HFF-Myc (cell line): ENCODE results near the gene TMEM131.

Experiments
- DNase-seq: peaks from one replicate; pipeline ENCODE4 v3.0.0-alpha.2; 2011; ENCODE audit warnings: low read depth; ENCODE audit errors: extremely low read depth
- H3K4me3 ChIP-seq: replicated peaks from 2 replicates; pipeline ENCODE4 v1.5.1; 2011; ENCODE audit warnings: low read depth, mild to moderate bottlenecking, control low read depth, low read length
- TF ChIP-seq, protein P1 (sequence below): IDR thresholded peaks from 2 replicates; pipeline ENCODE4 v1.5.1; 2012; ENCODE audit warnings: mild to moderate bottlenecking, low read depth, low read length, control low read depth; ENCODE audit errors: missing control alignments

Gene TMEM131

GRCh38 chr2:97723156-97724072 is 272.3 kb downstream of the TMEM131 start:
- H3K4me3 ChIP-seq: no peak overlapping the region
- no peak for DNase-seq
- TF ChIP-seq, protein P1, sequence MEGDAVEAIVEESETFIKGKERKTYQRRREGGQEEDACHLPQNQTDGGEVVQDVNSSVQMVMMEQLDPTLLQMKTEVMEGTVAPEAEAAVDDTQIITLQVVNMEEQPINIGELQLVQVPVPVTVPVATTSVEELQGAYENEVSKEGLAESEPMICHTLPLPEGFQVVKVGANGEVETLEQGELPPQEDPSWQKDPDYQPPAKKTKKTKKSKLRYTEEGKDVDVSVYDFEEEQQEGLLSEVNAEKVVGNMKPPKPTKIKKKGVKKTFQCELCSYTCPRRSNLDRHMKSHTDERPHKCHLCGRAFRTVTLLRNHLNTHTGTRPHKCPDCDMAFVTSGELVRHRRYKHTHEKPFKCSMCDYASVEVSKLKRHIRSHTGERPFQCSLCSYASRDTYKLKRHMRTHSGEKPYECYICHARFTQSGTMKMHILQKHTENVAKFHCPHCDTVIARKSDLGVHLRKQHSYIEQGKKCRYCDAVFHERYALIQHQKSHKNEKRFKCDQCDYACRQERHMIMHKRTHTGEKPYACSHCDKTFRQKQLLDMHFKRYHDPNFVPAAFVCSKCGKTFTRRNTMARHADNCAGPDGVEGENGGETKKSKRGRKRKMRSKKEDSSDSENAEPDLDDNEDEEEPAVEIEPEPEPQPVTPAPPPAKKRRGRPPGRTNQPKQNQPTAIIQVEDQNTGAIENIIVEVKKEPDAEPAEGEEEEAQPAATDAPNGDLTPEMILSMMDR: no peak

GRCh38 chr2:97722227-97722626 is 273.5 kb downstream of the TMEM131 start:
- no peak for DNase-seq
- no peak overlapping the region for H3K4me3 ChIP-seq
- TF ChIP-seq, protein P1: no peak

DNA sequence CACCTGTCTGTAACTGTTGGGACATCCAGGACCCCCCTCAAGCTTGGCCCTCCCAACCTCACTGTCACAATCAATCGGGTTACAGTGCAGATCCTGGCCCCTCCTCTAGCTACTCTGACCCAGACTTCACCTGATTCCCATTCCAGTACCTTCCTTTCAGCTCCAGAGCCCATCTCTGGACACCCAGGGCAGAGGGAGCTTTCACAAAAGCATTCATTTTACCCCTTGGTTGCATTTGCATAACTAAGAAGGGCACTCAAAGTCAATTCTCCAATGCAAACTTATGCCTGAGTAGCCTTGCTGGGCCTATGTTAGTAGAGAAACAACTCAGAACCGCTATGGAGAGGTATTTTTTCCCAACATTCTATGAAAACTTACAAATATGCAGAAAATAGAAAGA is 275.0 kb downstream of the TMEM131 start:
- H3K4me3 ChIP-seq: no peak overlapping the region

DNA sequence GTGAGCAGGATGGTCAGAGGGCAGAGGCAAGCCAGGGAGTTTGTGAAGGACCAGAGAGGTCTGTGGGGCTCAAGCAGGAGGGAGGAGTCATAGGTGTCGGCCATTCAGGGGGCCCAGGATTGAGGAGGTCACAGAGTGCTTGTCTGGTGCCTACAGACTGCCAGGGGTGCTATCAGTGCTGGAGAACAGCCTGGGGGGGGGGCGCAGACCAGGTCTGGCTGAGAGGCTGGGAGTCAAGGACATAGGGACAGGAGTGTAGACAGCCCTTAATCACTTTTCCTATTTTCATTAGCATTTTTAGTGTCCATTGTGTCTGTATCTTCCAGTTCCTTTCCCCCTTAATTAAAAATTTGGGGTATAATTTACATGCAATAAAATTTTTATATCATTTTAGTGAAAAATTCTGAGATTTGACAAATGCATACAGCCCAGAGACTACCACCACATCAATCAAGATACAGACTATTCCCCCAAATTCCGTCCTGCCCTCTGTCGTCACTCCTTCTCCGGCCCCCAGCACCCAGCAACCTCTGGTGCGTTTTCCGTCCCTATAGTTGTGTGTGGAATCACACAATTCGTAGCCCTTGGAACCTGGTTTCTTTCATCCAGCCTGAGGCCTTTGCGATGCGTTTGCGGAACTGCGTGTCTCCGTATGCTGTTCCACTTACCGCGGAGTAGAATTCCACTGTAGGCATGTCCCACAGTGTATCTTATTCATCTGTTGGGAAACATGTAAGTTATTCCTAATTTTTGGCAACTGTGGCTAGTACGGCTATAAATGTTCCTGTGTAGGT is 276.2 kb downstream of the TMEM131 start:
- TF ChIP-seq, protein P1: no peak
- no peak for DNase-seq
- H3K4me3 ChIP-seq: no peak overlapping the region

More for the DNA sequence above, 275.0 kb downstream of the TMEM131 start:
- TF ChIP-seq, protein P1: no peak
- no peak for DNase-seq

GRCh38 chr2:97718942-97719341 is 276.8 kb downstream of the TMEM131 start:
- no peak for DNase-seq
- H3K4me3 ChIP-seq: no peak overlapping the region
- TF ChIP-seq, protein P1: no peak

- no peak overlapping the region for H3K4me3 ChIP-seq
- TF ChIP-seq, protein P1: no peak
- no peak for DNase-seq
Measured at GRCh38 chr2:97718051-97718882, 277.5 kb downstream of the TMEM131 start.
